Astrocyte of the cerebellum (primary cell): ENCODE data around the gene COL4A1.

Experiments
- DNase-seq: peaks from one replicate; pipeline ENCODE4 v3.0.0-alpha.2; 2011; ENCODE audit warnings: low read depth
- H3K4me3 ChIP-seq: 2 replicates; pipeline ENCODE4 v1.5.1; 2011; ENCODE audit warnings: mild to moderate bottlenecking, low read depth, low read length, moderate library complexity
- CTCF ChIP-seq: IDR thresholded peaks from 2 replicates; pipeline ENCODE4 v1.5.1; 2012; ENCODE audit warnings: low read length, low read depth, moderate library complexity, mild to moderate bottlenecking; ENCODE audit errors: missing control alignments
- in situ Hi-C: cut with HindIII; loops from 2 replicates; pipeline ENCODE4 v1.10.0; 2017; ENCODE audit warnings: low sequenced_read_pairs

The COL4A1 gene

GRCh38 chr13:110347088-110347487, 40.1 kb upstream of the COL4A1 start:
- no peak for TF ChIP-seq CTCF
- in situ Hi-C loops, result no loop called here
- no peak overlapping the region for H3K4me3 ChIP-seq
- no peak for DNase-seq

GRCh38 chr13:110346661-110347067, 39.7 kb upstream of the COL4A1 start:
- no peak for DNase-seq
- no peak overlapping the region for H3K4me3 ChIP-seq
- no peak for TF ChIP-seq CTCF
- in situ Hi-C loops, result no loop called here

- no peak for DNase-seq
- no peak overlapping the region for H3K4me3 ChIP-seq
- in situ Hi-C loops, result no loop called here
- no peak for TF ChIP-seq CTCF
Measured at GRCh38 chr13:110345701-110346100, 38.7 kb upstream of the COL4A1 start.

- no peak for TF ChIP-seq CTCF
- DNase-seq, result no peak
Measured at GRCh38 chr13:110345266-110345665, 38.3 kb upstream of the COL4A1 start.

GRCh38 chr13:110344320-110344719, 37.4 kb upstream of the COL4A1 start:
- H3K4me3 ChIP-seq, result no peak overlapping the region
- no peak for TF ChIP-seq CTCF
- in situ Hi-C loops, result no loop called here
- DNase-seq, result no peak

More at GRCh38 chr13:110345266-110345665, 38.3 kb upstream of the COL4A1 start:
- in situ Hi-C loops, result no loop called here
- no peak overlapping the region for H3K4me3 ChIP-seq

- in situ Hi-C loops, result no loop called here
- TF ChIP-seq CTCF, result no peak
- no peak for DNase-seq
- H3K4me3 ChIP-seq, result no peak overlapping the region
Measured at GRCh38 chr13:110343241-110343865, 36.4 kb upstream of the COL4A1 start.

GRCh38 chr13:110342474-110342873, 35.5 kb upstream of the COL4A1 start:
- in situ Hi-C loops, result no loop called here
- no peak for DNase-seq
- H3K4me3 ChIP-seq, result no peak overlapping the region
- TF ChIP-seq CTCF, result no peak
